COLO668 (cell line): Measurements from ENCODE around the gene PRKAG2.
A peak's percentile ranks its signal among the peaks of the same experiment; 100 is the strongest.
"Not testable (repeated sequence)": the region's sequence is repeated elsewhere in the genome, so short reads cannot be mapped to it uniquely, and the experiment has no call there.

Source experiments
- DNase-seq: peaks from one replicate; lab custom pipeline; 2025; ENCODE audit not compliant: unreplicated experiment; lab: John Stamatoyannopoulos, UW

Gene PRKAG2

GRCh38 chr7:151790830-151791620 is 85.9 kb downstream of the PRKAG2 start:
- no peak for DNase-seq

DNA sequence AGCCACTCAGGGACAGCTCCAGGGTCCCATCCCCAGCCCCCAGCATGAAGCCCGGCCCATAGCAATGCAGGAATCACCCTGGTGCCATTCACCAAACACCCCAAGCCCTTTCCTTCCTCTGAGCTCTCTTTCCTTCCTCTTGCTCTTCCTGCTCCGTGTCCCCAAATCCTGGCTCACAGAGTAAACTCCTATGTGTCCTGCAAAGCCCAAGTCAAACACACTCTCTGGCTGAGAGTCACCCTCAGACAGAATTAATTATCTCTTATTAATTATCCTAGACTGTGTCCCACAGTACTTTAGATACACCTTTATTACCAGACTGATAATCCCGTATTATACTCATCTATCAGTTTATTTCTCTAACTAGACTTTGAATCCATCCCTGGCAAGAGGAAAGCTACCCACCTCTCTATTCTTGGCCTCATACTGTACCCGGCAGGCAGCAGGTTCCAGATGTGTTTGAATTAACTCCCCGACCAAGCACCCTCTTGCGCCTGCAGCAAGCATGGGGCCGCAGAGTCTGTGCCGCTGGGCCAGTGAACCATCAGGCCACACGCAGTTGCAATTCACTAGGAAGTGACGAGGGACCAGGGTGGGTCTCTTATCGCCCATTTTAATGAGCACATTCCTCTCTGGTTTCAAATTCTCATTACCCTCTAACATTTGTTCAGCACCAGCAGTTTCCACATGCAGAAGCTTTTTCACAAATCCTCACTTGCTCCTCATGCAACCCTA is 86.7 kb downstream of the PRKAG2 start:
- no peak for DNase-seq

GRCh38 chr7:151789380-151789947 is 87.5 kb downstream of the PRKAG2 start:
- no peak for DNase-seq

GRCh38 chr7:151787348-151787747 is 89.6 kb downstream of the PRKAG2 start:
- DNase-seq = no peak

GRCh38 chr7:151786936-151787335 is 90.0 kb downstream of the PRKAG2 start:
- no peak for DNase-seq

GRCh38 chr7:151786241-151786640 is 90.7 kb downstream of the PRKAG2 start:
- no peak for DNase-seq

DNA sequence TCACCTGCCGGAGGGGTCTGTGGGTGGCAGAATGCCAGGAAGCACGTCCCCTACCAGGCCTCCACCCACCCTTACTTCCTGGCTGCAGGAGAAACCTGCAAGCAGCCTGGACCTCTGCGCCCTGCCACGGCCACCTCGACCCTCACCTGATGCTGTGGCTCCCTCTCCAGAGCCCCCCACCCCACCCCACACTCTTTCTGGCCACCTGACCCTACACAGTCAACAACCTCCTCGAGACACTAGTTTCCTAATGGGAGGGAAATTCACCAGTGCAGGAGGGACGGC is 91.3 kb downstream of the PRKAG2 start:
- no peak for DNase-seq

DNA sequence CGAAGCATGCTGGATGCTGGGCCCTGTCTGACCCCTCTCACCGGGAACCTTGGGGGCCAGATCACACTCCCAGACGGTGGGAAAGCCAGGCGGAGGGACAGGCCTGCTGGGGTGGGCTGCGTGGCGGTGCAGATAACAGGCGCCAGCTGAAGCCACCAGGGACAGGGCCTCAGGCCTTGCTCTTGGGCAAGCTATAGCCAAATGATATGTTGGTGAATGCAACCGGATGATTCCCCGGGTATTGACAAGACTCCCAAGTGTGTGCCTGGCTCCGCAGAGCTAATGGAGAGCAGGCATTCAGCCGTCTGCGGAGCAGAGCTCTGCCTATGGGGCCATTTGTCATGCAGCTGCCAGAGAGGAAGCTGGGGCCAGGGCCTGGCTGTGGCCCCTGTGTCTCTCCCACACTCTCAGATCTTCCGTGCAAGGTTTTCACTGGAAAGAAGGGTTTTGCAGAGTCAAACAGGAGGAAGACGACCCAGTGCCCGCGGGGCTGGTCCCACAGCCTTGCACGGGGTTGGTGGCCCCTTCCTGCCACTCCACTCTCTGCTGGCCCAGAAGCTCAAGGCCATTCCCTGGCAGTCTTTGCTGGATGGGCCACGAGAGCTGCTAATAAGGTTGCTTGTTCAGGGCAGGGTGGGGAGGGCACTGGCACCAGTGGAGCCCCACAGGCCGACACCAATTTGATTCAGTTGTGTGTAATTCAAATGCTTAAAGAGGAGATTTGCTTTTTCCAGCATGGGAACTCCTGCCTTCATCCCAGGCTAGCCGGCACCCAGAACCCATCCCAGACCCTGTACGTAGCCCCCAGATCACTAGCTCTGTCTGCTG is 91.8 kb downstream of the PRKAG2 start:
- no peak for DNase-seq

- DNase-seq = no peak
Observed at GRCh38 chr7:151783958-151784575, 92.8 kb downstream of the PRKAG2 start.

DNA sequence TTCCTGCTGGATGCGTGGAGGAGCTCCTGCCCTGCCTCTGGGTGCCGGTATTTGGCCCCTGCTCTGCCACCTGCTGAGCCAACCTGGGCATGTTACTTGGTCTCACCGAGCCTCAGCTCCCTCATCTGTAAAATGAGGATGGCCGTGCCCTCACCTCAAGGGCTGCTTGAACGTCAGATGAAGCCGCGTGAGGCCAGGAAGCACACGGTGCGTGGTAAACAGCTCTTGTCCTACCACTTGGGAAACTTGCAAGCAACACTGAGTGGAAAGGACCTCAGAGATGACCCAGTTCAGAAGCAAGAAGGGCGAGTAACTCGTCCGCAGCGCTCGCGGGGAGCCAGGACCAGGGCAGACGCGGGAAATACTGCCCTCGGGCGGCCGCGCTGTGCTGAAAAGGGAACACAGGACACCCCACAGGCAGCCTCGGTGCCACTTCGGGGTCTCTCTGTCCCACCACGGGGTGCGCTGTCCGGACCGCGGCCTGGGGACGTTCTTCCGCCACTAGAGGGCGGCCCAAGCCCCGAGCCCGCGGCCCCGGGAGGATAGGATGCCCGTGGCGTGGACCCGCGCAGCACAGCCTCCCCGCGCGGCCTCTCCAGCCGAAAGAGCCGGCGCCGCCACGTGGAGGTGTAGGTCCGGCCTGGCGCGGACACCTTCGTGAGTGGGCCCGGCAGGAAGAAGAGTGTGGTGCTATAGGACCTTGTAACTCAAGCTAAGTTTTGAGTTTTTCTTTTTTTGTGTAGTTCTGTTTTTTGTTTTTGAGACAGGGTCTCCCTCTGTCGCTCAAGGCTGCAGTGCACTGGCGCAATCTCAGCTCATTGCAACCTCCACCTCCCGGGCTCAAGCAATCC is 94.1 kb downstream of the PRKAG2 start:
- DNase-seq = peak; percentile 62

DNA sequence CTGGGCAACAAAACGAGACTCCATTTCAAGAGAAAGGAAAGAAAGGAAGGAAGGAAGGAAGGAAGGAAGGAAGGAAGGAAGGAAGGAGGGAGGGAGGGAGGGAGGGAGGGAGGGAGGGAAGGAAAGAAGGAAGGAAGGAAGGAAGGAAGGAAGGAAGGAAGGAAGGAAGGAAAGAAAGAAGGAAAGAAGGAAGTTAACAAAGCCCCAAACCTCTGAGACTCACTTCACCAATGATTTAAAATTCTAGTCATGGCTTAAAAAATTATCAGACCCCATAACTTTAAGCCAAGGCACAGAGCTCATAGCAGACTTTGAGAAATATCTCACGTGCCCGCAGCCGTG is 94.7 kb downstream of the PRKAG2 start:
- not testable (repeated sequence) for DNase-seq

DNA sequence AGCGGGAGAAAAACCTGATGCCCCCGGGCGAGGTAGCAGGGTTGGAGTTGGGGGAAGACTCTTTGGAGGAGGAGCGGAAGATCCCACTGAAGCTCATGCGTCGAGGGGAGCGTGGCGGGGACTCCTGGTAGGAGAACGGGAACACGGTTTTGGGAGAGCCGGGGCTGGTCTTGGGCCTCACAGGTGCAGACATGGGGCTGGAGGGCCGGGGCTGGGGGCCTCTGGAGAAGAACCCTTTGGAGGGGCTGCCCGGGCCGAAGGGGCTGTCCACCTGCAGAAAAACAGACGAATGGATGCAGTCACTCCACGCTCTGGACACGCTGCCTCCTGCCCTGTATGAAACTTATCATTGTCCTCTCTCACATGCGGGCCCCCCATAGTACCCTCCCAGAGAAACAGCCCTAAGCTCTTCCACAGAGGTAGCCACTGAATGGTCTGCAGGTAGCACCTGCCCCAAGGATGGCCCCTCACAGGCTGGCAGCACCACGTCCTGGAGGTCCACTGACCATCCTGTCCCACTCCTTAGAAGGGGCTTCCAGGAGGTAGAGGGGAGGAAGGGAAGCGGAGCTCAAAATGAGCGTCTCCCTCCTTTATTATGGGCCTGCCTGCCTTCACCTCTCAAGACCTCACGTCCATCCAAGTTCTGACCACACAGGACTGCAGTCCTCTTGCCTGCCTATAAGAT is 95.6 kb downstream of the PRKAG2 start:
- DNase-seq = no peak

GRCh38 chr7:151780631-151781030 is 96.3 kb downstream of the PRKAG2 start:
- no peak for DNase-seq

DNA sequence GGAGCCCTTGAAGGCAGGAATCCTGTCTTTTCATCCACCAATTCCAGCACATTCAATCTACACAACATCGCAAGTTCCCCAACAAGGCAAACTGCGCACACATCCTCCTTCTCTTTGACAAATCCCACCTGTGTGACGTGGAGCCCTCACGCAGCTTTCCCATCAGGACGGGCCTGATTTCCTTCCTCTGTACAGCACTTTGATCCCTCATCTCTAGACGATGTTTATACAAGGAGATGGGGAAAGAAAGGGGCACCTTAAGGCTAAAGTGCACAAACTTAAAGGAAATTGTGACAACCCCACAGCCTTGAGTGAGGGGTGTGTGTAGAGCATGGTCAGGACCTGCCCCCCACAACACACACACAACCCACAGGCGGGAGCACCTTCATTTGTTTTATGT is 97.2 kb downstream of the PRKAG2 start:
- DNase-seq = no peak

DNA sequence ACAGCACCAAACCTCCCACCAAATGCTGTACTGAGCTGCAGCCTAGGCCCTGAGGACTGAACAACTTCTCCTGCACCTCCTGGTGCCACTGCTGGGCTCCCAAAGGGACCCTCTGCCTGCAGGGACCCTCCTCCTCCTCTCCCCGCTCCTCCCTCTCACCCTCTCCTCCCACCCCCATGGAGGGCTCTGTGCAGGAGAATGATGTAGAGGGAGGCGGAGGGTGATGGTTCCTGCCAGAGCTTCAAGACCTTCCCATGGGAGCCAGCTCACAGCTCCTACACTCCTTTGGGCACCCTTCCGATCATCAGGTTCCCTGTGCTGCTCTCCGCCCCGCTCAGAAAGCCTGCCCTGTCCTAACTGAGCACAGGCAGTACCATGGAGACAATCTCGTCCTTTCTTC is 97.7 kb downstream of the PRKAG2 start:
- no peak for DNase-seq

GRCh38 chr7:151777908-151778670 is 98.8 kb downstream of the PRKAG2 start:
- DNase-seq = no peak

- DNase-seq = no peak
Observed at GRCh38 chr7:151777495-151777880, 99.4 kb downstream of the PRKAG2 start.

- DNase-seq = no peak
Observed at GRCh38 chr7:151776876-151777494, 99.9 kb downstream of the PRKAG2 start.

DNA sequence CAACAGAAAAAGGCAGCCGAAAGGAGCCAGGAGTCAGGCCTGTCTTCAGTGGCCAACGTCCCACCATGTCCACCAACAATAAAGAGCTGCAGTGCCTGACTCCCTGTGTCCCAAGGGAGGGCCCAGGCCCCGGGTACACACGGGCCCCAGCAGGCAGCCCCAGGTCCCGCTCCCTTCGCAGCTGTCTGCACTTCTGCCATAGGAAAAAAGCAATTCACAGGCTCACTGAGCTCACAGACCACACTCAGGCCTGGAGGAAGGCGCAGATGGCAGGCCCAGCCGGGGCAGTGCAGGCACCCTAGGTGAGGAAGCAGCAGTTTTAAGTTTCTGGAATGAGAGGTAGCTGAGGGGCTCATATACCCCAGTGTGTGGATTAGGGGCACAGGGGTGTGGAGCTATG is 100.5 kb downstream of the PRKAG2 start:
- no peak for DNase-seq
